K562 (cell line): ENCODE data around the gene ULK1. TPM values are rescaled to one million over a fixed set of nuclear protein-coding genes. Genes with fewer than 3 reads are reported as not detected.

ENCODE experiments used
- CREM ChIP-seq: IDR thresholded peaks from 2 replicates; pipeline ENCODE4 v1.6.1; 2014; ENCODE audit warnings: antibody characterized with exemption, low read depth
- DIDO1 ChIP-seq: fragments of 450-650 bp; IDR thresholded peaks from 2 replicates; pipeline ENCODE4 v1.6.1; 2016; ENCODE audit warnings: low read depth, missing biosample characterization, missing genetic modification characterization
- ELF1 ChIP-seq: fragments of 200-800 bp; sonication (Bioruptor generic); IDR thresholded peaks from 2 replicates; pipeline ENCODE4 v1.6.1; 2016; ENCODE audit warnings: missing genetic modification characterization, missing compliant biosample characterization
- EP400 ChIP-seq: fragments of 450-650 bp; IDR thresholded peaks from 2 replicates; pipeline ENCODE4 v1.6.1; 2017; ENCODE audit warnings: antibody characterized with exemption, mild to moderate bottlenecking, moderate library complexity
- FOXK2 ChIP-seq, 2 experiments: fragments of 450-650 bp; IDR thresholded peaks in 1 of 2; conservative IDR thresholded peaks in 1 of 2; 2 replicates each; pipeline ENCODE4 v1.6.1; 2016; ENCODE audit warnings: low read depth in 2 of 2, mild to moderate bottlenecking in 1 of 2
- GTF2B ChIP-seq: IDR thresholded peaks from 2 replicates; pipeline ENCODE4 v1.6.1; 2011; ENCODE audit not compliant: insufficient read length; ENCODE audit errors: extremely low read depth
- KDM2B ChIP-seq: fragments of 250-450 bp; sonication (Bioruptor Pico); IDR thresholded peaks from 2 replicates; pipeline ENCODE4 v1.8.0; 2021; ENCODE audit warnings: mild to moderate bottlenecking, moderate library complexity
- MLLT1 ChIP-seq, 2 experiments: fragments of 450-650 bp; IDR thresholded peaks; 2 replicates each; pipeline ENCODE4 v1.6.1; 2016
- RBM17 ChIP-seq: fragments of 200-400 bp; formaldehyde crosslinking; IDR thresholded peaks from 2 replicates; pipeline ENCODE4 v1.6.1; 2017; ENCODE audit warnings: low read depth, mild to moderate bottlenecking, low read length, borderline replicate concordance
- RBM25 ChIP-seq: fragments of 200-400 bp; formaldehyde crosslinking; IDR thresholded peaks from 2 replicates; pipeline ENCODE4 v1.6.1; 2018; ENCODE audit warnings: low read length, low read depth, moderate library complexity; ENCODE audit not compliant: severe bottlenecking
- TAF1 ChIP-seq: IDR thresholded peaks from 2 replicates; pipeline ENCODE4 v1.6.1; 2011; ENCODE audit warnings: mild to moderate bottlenecking, low read length, moderate library complexity; ENCODE audit not compliant: insufficient read depth, control insufficient read depth, severe bottlenecking; ENCODE audit errors: extremely low read depth
- TARDBP ChIP-seq: fragments of 450-650 bp; IDR thresholded peaks from 2 replicates; pipeline ENCODE4 v1.6.1; 2016
- TOE1 ChIP-seq, 2 experiments: fragments of 450-650 bp in 1 of 2; sonication (generic) in 1 of 2; formaldehyde crosslinking in 1 of 2; IDR thresholded peaks; 2 replicates each; pipeline versions ENCODE4 v1.7.1 to v1.8.0; 2016 to 2022; ENCODE audit warnings: borderline replicate concordance in 2 of 2, mild to moderate bottlenecking in 2 of 2, antibody characterized with exemption in 1 of 2, inconsistent platforms in 1 of 2, low read depth in 1 of 2, missing genetic modification reagents in 1 of 2, moderate library complexity in 1 of 2
- USF1 ChIP-seq: sonication (generic); formaldehyde crosslinking; IDR thresholded peaks from 2 replicates; pipeline ENCODE4 v1.9.0; 2022; ENCODE audit warnings: mild to moderate bottlenecking, missing genetic modification reagents
- ZNF124 ChIP-seq: sonication (generic); formaldehyde crosslinking; IDR thresholded peaks from 2 replicates; pipeline ENCODE4 v1.8.1; 2022; ENCODE audit warnings: missing genetic modification reagents
- ZNF165 ChIP-seq: fragments of 250-450 bp; sonication (Bioruptor Pico); IDR thresholded peaks from 2 replicates; pipeline ENCODE4 v1.4.0; 2020; ENCODE audit warnings: borderline replicate concordance
- ZNF3 ChIP-seq: fragments of 250-450 bp; sonication (Bioruptor Pico); IDR thresholded peaks from 2 replicates; pipeline ENCODE4 v1.5.0; 2021; ENCODE audit warnings: mild to moderate bottlenecking, moderate library complexity
- ZNF740 ChIP-seq, 3 experiments: fragments of 200-800 bp in 1 of 3; sonication (Bioruptor generic) in 1 of 3; sonication (generic) in 1 of 3; formaldehyde crosslinking in 1 of 3; IDR thresholded peaks; 2 replicates each; pipeline versions ENCODE4 v1.6.1 to v1.8.0; 2016 to 2022; ENCODE audit warnings: mild to moderate bottlenecking in 2 of 3, missing compliant biosample characterization in 2 of 3, missing genetic modification characterization in 2 of 3, missing genetic modification reagents in 1 of 3
- ZNF766 ChIP-seq: fragments of 200-800 bp; sonication (Bioruptor generic); conservative IDR thresholded peaks from 2 replicates; pipeline ENCODE4 v1.6.1; 2016; ENCODE audit warnings: missing genetic modification characterization, missing compliant biosample characterization
- ZNF830 ChIP-seq: fragments of 250-450 bp; sonication (Bioruptor Pico); IDR thresholded peaks from 2 replicates; pipeline ENCODE4 v1.5.0; 2021; ENCODE audit warnings: mild to moderate bottlenecking
- polyA plus RNA-seq, 8 experiments: library from polyadenylated mRNA; depleted of rRNA in 4 of 8; stranded (reverse) in 5 of 8; unstranded in 3 of 8; fragments of >200 nt; fragmentation: Nextera tagmentation in 2 of 8; fragmentation: Illumina TruSeq in 1 of 8; extraction: Ambion mirVana in 2 of 8; extraction: Trizol in 1 of 8; gene quantifications; 2 replicates each; pipeline versions ENCODE4 v1.2.1 to v1.2.3, GENCODE V29; 2011 to 2014; ENCODE audit warnings: inconsistent platforms in 1 of 8, missing spikeins in 1 of 8
- total RNA-seq, 7 experiments: library from RNA; depleted of rRNA in 6 of 7; stranded (reverse); fragments of >200 nt in 6 of 7; fragmentation: Illumina TruSeq in 2 of 7; extraction: Trizol in 2 of 7; gene quantifications; 2 replicates each; pipeline versions ENCODE4 v1.2.1 to v1.2.3, GENCODE V29; 2011 to 2021; ENCODE audit warnings: low replicate concordance in 1 of 7

ULK1 gene
- total and polyA plus RNA-seq, 9 of the 15 experiments (the other 6 are each of a cell fraction or from before 2014, with no cell fraction given): 0.15 to 29.4 (median 2.5) TPM

- TF ChIP-seq RBM17: no peak
- no peak for TF ChIP-seq RBM25
- TF ChIP-seq ZNF830 (CRISPR knock-in tag): no peak
- peak; percentile 97 for TF ChIP-seq ELF1 (tag)
- no peak for TF ChIP-seq ZNF124
- TF ChIP-seq ZNF766 (CRISPR knock-in tag): no peak
- peak; percentile 93 for TF ChIP-seq USF1 (CRISPR knock-in tag)
- peak; percentile 89 for TF ChIP-seq TAF1
- TF ChIP-seq ZNF3 (CRISPR knock-in tag): no peak
- TF ChIP-seq CREM: peak; percentile 72
- peak; percentile 98 for TF ChIP-seq EP400
- TF ChIP-seq FOXK2 (conservative IDR thresholded peaks at IDR 0.05 in 1 of 2, IDR thresholded peaks at IDR 0.05 in 1 of 2; ENCODE audit: low read depth in 2 of 2): no peak
- TF ChIP-seq KDM2B (CRISPR knock-in tag): peak; percentile 95; the same call in 1 of the 2 replicates
- 0 out of 2 replicates have a peak, but pooled peaks have one; percentile 36 for TF ChIP-seq DIDO1
- TF ChIP-seq MLLT1 (IDR thresholded peaks at IDR 0.05): 0 out of 4 replicates have a peak, but pooled peaks of 1 of the 2 experiments have one; percentile 53
- TF ChIP-seq TOE1 (IDR thresholded peaks at IDR 0.05; ENCODE audit: borderline replicate concordance): peak; percentile 58; the same call in 1 of the 2 replicates
- TF ChIP-seq TOE1 (CRISPR knock-in tag; IDR thresholded peaks at IDR 0.05; ENCODE audit: borderline replicate concordance, low read depth): 0 out of 2 replicates have a peak, but pooled peaks have one; percentile 43
- TF ChIP-seq GTF2B: no peak
- TF ChIP-seq ZNF740 (CRISPR knock-in tag; IDR thresholded peaks at IDR 0.05): no peak
- no peak; a peak in 1 of 4 replicates for TF ChIP-seq ZNF740 (tag; IDR thresholded peaks at IDR 0.05)
- TF ChIP-seq ZNF165 (CRISPR knock-in tag): no peak
- no peak; the same call in 1 of the 2 replicates for TF ChIP-seq TARDBP
These were observed 34.5 kb downstream of the ULK1 start, which contains the start of gene PUS1 (continued) for GRCh38 chr12:131928711-131929580.
